Measurements from ENCODE around the gene CCSER1. TPM values are rescaled to one million over a fixed set of nuclear protein-coding genes. Genes with fewer than 3 reads are reported as not detected.

Gene CCSER1
- total RNA-seq, 1 experiment from 2014 or later, result 4.1 TPM

- no peak for DNase-seq
- H3K4me1 Mint-ChIP-seq (ENCODE audit: low read depth, unreplicated experiment), result peaks cover 6% of the 10 kb centered on the region
- no peaks in the 10 kb centered on the region for H3K4me1 ChIP-seq
- no peak overlapping the region for H3K4me3 Mint-ChIP-seq (ENCODE audit: unreplicated experiment)
- ChIA-PET POLR2A (no interaction called here), CTCF (no interaction called here)
- intact Hi-C loops (cut with micrococcal nuclease; ENCODE audit: unreplicated experiment), result no loop called here
- no peaks in the 10 kb centered on the region for H3K27me3 ChIP-seq (replicated peaks; ENCODE audit: control insufficient read depth, insufficient read depth, low read length)
- H3K36me3 Mint-ChIP-seq (ENCODE audit: insufficient read depth, unreplicated experiment), result no peaks in the 10 kb centered on the region
- H3K27ac Mint-ChIP-seq (ENCODE audit: unreplicated experiment), result no peak overlapping the region
- no peaks in the 10 kb centered on the region for H3K9me3 ChIP-seq
- no peaks in the 10 kb centered on the region for H3K36me3 ChIP-seq (ENCODE audit: control insufficient read depth, insufficient read depth, low read length)
- H3K9me3 Mint-ChIP-seq (ENCODE audit: unreplicated experiment), result no peaks in the 10 kb centered on the region
- no TSS peak for BruUV-seq (replicated peaks)
- H3K27me3 Mint-ChIP-seq (ENCODE audit: insufficient read depth, unreplicated experiment), result no peaks in the 10 kb centered on the region
- no peak overlapping the region for H3K4me3 ChIP-seq (ENCODE audit: low read depth, low read length)
- TF ChIP-seq CTCF (IDR thresholded peaks at IDR 0.05; ENCODE audit: insufficient read depth in 1 of 2, low read depth in 1 of 2, low read length in 1 of 2, severe bottlenecking in 1 of 2, unreplicated experiment in 1 of 2), result no peak
These were observed 833.2 kb downstream of the CCSER1 start for GRCh38 chr4:90960433-90960832.

DNA sequence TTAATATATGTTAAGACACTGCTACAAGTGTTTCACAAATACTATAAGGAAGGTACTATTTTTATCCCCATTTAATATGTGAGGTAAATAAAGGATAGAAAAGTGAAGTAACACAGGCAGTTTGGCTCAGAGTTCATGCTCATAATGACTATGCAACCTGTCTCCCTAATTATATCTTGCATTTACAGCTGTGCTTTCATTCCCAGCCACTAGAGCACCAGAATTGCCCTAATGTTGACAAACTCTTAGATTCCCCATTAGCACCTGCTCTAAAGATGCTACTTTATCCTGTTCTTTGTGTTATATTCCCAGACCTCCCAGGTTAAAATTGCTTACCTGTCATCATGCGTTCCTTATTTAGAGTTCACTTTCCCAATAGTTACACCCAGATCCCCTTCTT lies 833.6 kb downstream of the CCSER1 start:
- Mint-ChIP-seq H3K4me3 (ENCODE audit: unreplicated experiment) (no peak overlapping the region), H3K27ac (ENCODE audit: unreplicated experiment) (no peak overlapping the region), H3K36me3 (ENCODE audit: insufficient read depth, unreplicated experiment) (peaks cover under 1% of the 10 kb centered on the region), H3K4me1 (ENCODE audit: low read depth, unreplicated experiment) (peaks cover 6% of the 10 kb centered on the region), H3K27me3 (ENCODE audit: insufficient read depth, unreplicated experiment) (no peaks in the 10 kb centered on the region), H3K9me3 (ENCODE audit: unreplicated experiment) (no peaks in the 10 kb centered on the region)
- Histone ChIP-seq H3K9me3 (no peaks in the 10 kb centered on the region), H3K4me1 (no peaks in the 10 kb centered on the region), H3K4me3 (ENCODE audit: low read depth, low read length) (no peak overlapping the region), H3K36me3 (ENCODE audit: control insufficient read depth, insufficient read depth, low read length) (no peaks in the 10 kb centered on the region), H3K27me3 (replicated peaks; ENCODE audit: control insufficient read depth, insufficient read depth, low read length) (no peaks in the 10 kb centered on the region)
- ChIA-PET POLR2A (no interaction called here), CTCF (no interaction called here)
- no TSS peak for BruUV-seq (replicated peaks)
- TF ChIP-seq CTCF (IDR thresholded peaks at IDR 0.05; ENCODE audit: insufficient read depth in 1 of 2, low read depth in 1 of 2, low read length in 1 of 2, severe bottlenecking in 1 of 2, unreplicated experiment in 1 of 2), result peak in 1 of 2 experiments; percentile 5
- intact Hi-C loops (cut with micrococcal nuclease; ENCODE audit: unreplicated experiment), result no loop called here
- DNase-seq, result no peak

GRCh38 chr4:90970021-90970420 lies 842.8 kb downstream of the CCSER1 start:
- Histone ChIP-seq H3K9me3 (no peaks in the 10 kb centered on the region), H3K27me3 (replicated peaks; ENCODE audit: control insufficient read depth, insufficient read depth, low read length) (no peaks in the 10 kb centered on the region), H3K4me1 (no peaks in the 10 kb centered on the region), H3K4me3 (ENCODE audit: low read depth, low read length) (no peak overlapping the region), H3K36me3 (ENCODE audit: control insufficient read depth, insufficient read depth, low read length) (no peaks in the 10 kb centered on the region)
- Mint-ChIP-seq H3K27ac (ENCODE audit: unreplicated experiment) (no peak overlapping the region), H3K27me3 (ENCODE audit: insufficient read depth, unreplicated experiment) (no peaks in the 10 kb centered on the region), H3K36me3 (ENCODE audit: insufficient read depth, unreplicated experiment) (peaks cover 5% of the 10 kb centered on the region), H3K4me3 (ENCODE audit: unreplicated experiment) (no peak overlapping the region), H3K9me3 (ENCODE audit: unreplicated experiment) (no peaks in the 10 kb centered on the region), H3K4me1 (ENCODE audit: low read depth, unreplicated experiment) (no peaks in the 10 kb centered on the region)
- no peak for DNase-seq
- intact Hi-C loops (cut with micrococcal nuclease; ENCODE audit: unreplicated experiment), result no loop called here
- ChIA-PET CTCF (no interaction called here), POLR2A (no interaction called here)
- no TSS peak for BruUV-seq (replicated peaks)
- TF ChIP-seq CTCF (IDR thresholded peaks at IDR 0.05; ENCODE audit: insufficient read depth in 1 of 2, low read depth in 1 of 2, low read length in 1 of 2, severe bottlenecking in 1 of 2, unreplicated experiment in 1 of 2), result no peak

Measured in Caco-2 (cell line).